HepG2 (cell line): ENCODE data around the gene FBN2.

Experiments
- FOXJ3 ChIP-seq: sonication (generic); formaldehyde crosslinking; IDR thresholded peaks from 2 replicates; pipeline ENCODE4 v1.4.0; 2020; ENCODE audit warnings: missing genetic modification reagents, mild to moderate bottlenecking, borderline replicate concordance
- NR0B2 ChIP-seq: sonication (generic); formaldehyde crosslinking; IDR thresholded peaks from 2 replicates; pipeline ENCODE4 v1.4.0; 2020; ENCODE audit warnings: mild to moderate bottlenecking, missing genetic modification reagents
- ZBTB38 ChIP-seq: sonication (generic); formaldehyde crosslinking; IDR thresholded peaks from 2 replicates; pipeline ENCODE4 v1.5.1; 2020; ENCODE audit warnings: mild to moderate bottlenecking, missing genetic modification reagents
- ZNF354B ChIP-seq: sonication (generic); formaldehyde crosslinking; IDR thresholded peaks from 2 replicates; pipeline ENCODE4 v1.8.0; 2022; ENCODE audit warnings: mild to moderate bottlenecking, missing genetic modification reagents

DNA sequence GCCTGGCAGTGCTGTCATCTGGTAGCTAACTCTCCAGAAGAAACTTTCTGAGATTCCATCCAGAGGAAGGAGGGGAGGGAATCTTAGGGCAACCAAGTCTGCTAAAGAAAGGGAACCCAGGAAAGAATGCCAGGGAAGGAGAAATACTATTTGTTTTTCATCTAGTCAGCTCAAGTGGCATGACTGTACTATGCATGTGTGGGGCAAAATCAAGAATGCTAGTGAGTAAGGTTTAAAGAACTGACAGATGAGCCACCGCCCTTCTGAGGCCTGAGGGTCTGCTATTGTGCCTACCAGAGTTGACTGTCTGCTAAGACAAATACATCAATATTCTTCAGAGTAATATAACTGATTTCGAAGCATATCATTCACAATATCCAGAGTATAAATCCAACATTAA lies 250.3 kb downstream of the FBN2 start:
- TF ChIP-seq NR0B2 (no peak), ZNF354B (no peak), ZBTB38 (CRISPR knock-in tag) (no peak), FOXJ3 (CRISPR knock-in tag) (no peak)
